Esophagus squamous epithelium (tissue), 4 donors: ENCODE measurements around the gene CACNA2D2.

Experiments
- CTCF ChIP-seq, 6 experiments: fragments of 450-650 bp in 4 of 6; fragments of 200-600 bp in 2 of 6; sonication (generic) in 2 of 6; IDR thresholded peaks; one replicate each; pipeline ENCODE4 v1.5.1; 2016 to 2019; ENCODE audit warnings: antibody characterized with exemption in 6 of 6, mild to moderate bottlenecking in 4 of 6, moderate library complexity in 4 of 6
- POLR2A ChIP-seq, 4 donors: fragments of 450-650 bp; IDR thresholded peaks; one replicate each; pipeline ENCODE4 v1.6.1; 2017; ENCODE audit warnings: antibody characterized with exemption in 4 of 4, mild to moderate bottlenecking in 4 of 4, moderate library complexity in 3 of 4

- TF ChIP-seq CTCF (IDR thresholded peaks at IDR 0.05) (no peak), POLR2A (IDR thresholded peaks at IDR 0.05) (no peak)
Measured at GRCh38 chr3:50327129-50327528, 176.3 kb downstream of the CACNA2D2 start.
